Stimulated activated CD8-positive, alpha-beta memory T cell treated with anti-CD3 and anti-CD28 coated beads, Interleukin-15, amount 100 ng/mL, for 24 hours (primary cell): ENCODE data around the gene PALD1.

Experiments
- DNase-seq: peaks from one replicate; pipeline ENCODE4 v3.0.0-alpha.2; 2020; ENCODE audit warnings: low read depth

PALD1 gene

GRCh38 chr10:70478191-70479164, at the start of gene PALD1:
TSS of gene PALD1 (plus strand) at chr10:70478767. CDS start at chr10:70525952, 47,185 bp downstream.
- no peak for DNase-seq

GRCh38 chr10:70430493-70431445, 47.8 kb upstream of the PALD1 start:
- DNase-seq = no peak

GRCh38 chr10:70432101-70432500, 46.5 kb upstream of the PALD1 start:
- DNase-seq = no peak

GRCh38 chr10:70432561-70433263, 45.9 kb upstream of the PALD1 start:
- no peak for DNase-seq

GRCh38 chr10:70433581-70434280, 44.8 kb upstream of the PALD1 start:
- DNase-seq = no peak

GRCh38 chr10:70435241-70436085, 43.1 kb upstream of the PALD1 start:
- DNase-seq = no peak

GRCh38 chr10:70437721-70438120, 40.8 kb upstream of the PALD1 start:
- no peak for DNase-seq

GRCh38 chr10:70440296-70441160, 38.0 kb upstream of the PALD1 start:
- DNase-seq = no peak

GRCh38 chr10:70441161-70441894, 37.2 kb upstream of the PALD1 start, which contains the start of gene NODAL:
TSS of gene NODAL (minus strand) at chr10:70441681. CDS start at chr10:70441667, 14 bp downstream.
- DNase-seq = no peak

GRCh38 chr10:70441895-70442309, 36.7 kb upstream of the PALD1 start:
- DNase-seq = no peak

- DNase-seq = no peak
These were observed 36.1 kb upstream of the PALD1 start for GRCh38 chr10:70442332-70442988.

GRCh38 chr10:70444744-70445143, 33.8 kb upstream of the PALD1 start:
- no peak for DNase-seq

- no peak for DNase-seq
These were observed 32.6 kb upstream of the PALD1 start for GRCh38 chr10:70445718-70446657.

- no peak for DNase-seq
These were observed 30.3 kb upstream of the PALD1 start for GRCh38 chr10:70448236-70448635.

- DNase-seq = no peak
These were observed 23.3 kb upstream of the PALD1 start for GRCh38 chr10:70455213-70455630.

- no peak for DNase-seq
These were observed 22.4 kb upstream of the PALD1 start for GRCh38 chr10:70456164-70456563.
